Neural crest cell (in vitro differentiated cells): ENCODE data around the gene NYAP2. TPM values are rescaled to one million over a fixed set of nuclear protein-coding genes. Genes with fewer than 3 reads are reported as not detected.

ENCODE experiments used
- DNase-seq: peaks from one replicate; pipeline ENCODE4 v3.0.0; 2021; ENCODE audit warnings: low read depth, mixed read lengths, low spot score
- H3K27ac Mint-ChIP-seq: one replicate; pipeline ENCODE4 v1.8.0; 2021; ENCODE audit warnings: mild to moderate bottlenecking, mixed read lengths; ENCODE audit not compliant: unreplicated experiment
- H3K27me3 Mint-ChIP-seq: 2 replicates; pipeline ENCODE4 v1.8.0; 2021; ENCODE audit warnings: low read depth, mild to moderate bottlenecking, mixed read lengths
- H3K36me3 Mint-ChIP-seq: 2 replicates; pipeline ENCODE4 v1.8.0; 2021; ENCODE audit warnings: low read depth, mild to moderate bottlenecking, mixed read lengths
- H3K4me1 Mint-ChIP-seq: 2 replicates; pipeline ENCODE4 v1.8.0; 2021; ENCODE audit warnings: mixed read lengths
- H3K4me3 Mint-ChIP-seq: one replicate; pipeline ENCODE4 v1.8.0; 2021; ENCODE audit warnings: mild to moderate bottlenecking, mixed read lengths
- H3K9me3 Mint-ChIP-seq: 2 replicates; pipeline ENCODE4 v1.8.0; 2021; ENCODE audit warnings: mixed read lengths
- CTCF ChIP-seq: fragments of 200-600 bp; sonication (generic); conservative IDR thresholded peaks from 2 replicates; pipeline ENCODE4 v1.5.0; 2021; ENCODE audit warnings: antibody characterized with exemption, mild to moderate bottlenecking
- total RNA-seq: library from RNA; stranded (reverse); gene quantifications from 2 replicates; pipeline ENCODE4 v1.2.1, GENCODE V29; 2021

NYAP2 gene
- total RNA-seq, 1 donor from 2014 or later: 0.35 TPM

- no peak for DNase-seq
- H3K9me3 Mint-ChIP-seq: no peaks in the 10 kb centered on the region
- no peaks in the 10 kb centered on the region for H3K27me3 Mint-ChIP-seq
- H3K4me1 Mint-ChIP-seq: no peaks in the 10 kb centered on the region
- H3K4me3 Mint-ChIP-seq: no peak overlapping the region
- H3K27ac Mint-ChIP-seq: no peak overlapping the region
- no peak for TF ChIP-seq CTCF
- no peaks in the 10 kb centered on the region for H3K36me3 Mint-ChIP-seq
Measured at GRCh38 chr2:225497166-225497565, 97.7 kb downstream of the NYAP2 start.

DNA sequence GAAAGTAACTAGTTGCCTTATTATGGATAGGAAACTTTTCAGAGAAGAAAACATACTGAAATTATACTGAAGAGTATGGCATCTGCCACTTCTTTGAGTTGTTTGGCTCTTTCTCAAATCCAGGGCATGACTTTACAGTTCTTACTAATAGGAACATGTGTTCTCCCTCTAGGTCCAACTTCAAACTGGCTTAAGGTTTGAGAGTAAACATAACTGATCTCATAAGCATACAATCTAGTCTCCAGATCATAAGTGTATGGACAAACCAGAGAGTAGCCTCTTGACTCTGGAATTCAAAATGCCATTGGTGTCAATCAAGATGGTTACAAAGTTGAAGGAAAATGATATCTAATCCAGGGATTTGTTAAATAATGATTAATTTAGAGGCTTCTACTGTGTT lies 101.5 kb downstream of the NYAP2 start:
- TF ChIP-seq CTCF: no peak

DNA sequence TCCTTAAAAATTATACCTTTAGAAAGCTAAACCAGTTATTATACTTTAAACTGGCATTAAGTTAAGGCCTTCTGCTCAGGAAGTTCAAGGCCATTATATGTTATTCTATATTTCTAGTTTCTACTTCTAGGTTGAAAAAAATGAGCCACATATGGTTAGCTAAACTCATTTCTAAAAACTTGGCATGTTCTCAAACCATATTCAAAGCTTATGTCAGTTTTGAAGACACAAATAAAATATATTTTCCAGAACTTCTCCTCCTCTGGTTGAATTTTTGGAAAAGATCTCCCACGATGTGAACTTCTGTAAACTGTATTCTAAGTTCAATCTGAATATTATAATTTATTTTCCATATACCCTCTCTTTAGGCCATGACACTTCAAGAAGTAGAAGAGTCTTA lies 103.5 kb downstream of the NYAP2 start:
- no peaks in the 10 kb centered on the region for H3K4me1 Mint-ChIP-seq
- no peak overlapping the region for H3K4me3 Mint-ChIP-seq
- H3K27ac Mint-ChIP-seq: no peak overlapping the region
- no peak for DNase-seq
- H3K36me3 Mint-ChIP-seq: no peaks in the 10 kb centered on the region
- H3K9me3 Mint-ChIP-seq: no peaks in the 10 kb centered on the region
- no peak for TF ChIP-seq CTCF
- no peaks in the 10 kb centered on the region for H3K27me3 Mint-ChIP-seq

More for the DNA sequence above, 101.5 kb downstream of the NYAP2 start:
- no peaks in the 10 kb centered on the region for H3K27me3 Mint-ChIP-seq
- no peaks in the 10 kb centered on the region for H3K9me3 Mint-ChIP-seq
- DNase-seq: no peak
- H3K36me3 Mint-ChIP-seq: no peaks in the 10 kb centered on the region
- no peak overlapping the region for H3K27ac Mint-ChIP-seq
- no peaks in the 10 kb centered on the region for H3K4me1 Mint-ChIP-seq
- H3K4me3 Mint-ChIP-seq: no peak overlapping the region

DNA sequence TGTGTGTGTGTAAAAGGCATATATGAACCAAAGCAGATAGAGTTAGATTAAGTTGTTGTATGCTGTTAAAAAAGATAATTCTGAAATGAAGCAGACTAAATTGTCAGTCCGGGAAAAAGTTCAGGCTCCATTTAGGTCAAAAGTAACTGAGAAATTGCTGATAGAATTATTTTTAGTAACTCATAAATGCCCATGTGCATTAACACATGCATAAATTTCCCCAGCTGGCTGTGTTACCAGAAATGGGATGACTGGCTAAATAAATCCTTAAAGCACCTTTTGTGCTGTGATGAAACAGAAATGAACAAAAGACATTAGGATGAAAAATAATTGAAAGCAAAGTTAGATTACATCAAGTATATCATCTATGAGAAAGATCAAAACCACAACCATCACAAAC lies 111.3 kb downstream of the NYAP2 start:
- Mint-ChIP-seq H3K4me1 (no peaks in the 10 kb centered on the region), H3K9me3 (no peaks in the 10 kb centered on the region), H3K36me3 (no peaks in the 10 kb centered on the region), H3K4me3 (no peak overlapping the region), H3K27me3 (no peaks in the 10 kb centered on the region), H3K27ac (no peak overlapping the region)
- TF ChIP-seq CTCF: no peak
- DNase-seq: no peak

- no peaks in the 10 kb centered on the region for H3K9me3 Mint-ChIP-seq
- H3K27me3 Mint-ChIP-seq: no peaks in the 10 kb centered on the region
- no peak for DNase-seq
- no peak for TF ChIP-seq CTCF
- no peak overlapping the region for H3K4me3 Mint-ChIP-seq
- no peaks in the 10 kb centered on the region for H3K4me1 Mint-ChIP-seq
- no peaks in the 10 kb centered on the region for H3K36me3 Mint-ChIP-seq
- no peak overlapping the region for H3K27ac Mint-ChIP-seq
Measured at GRCh38 chr2:225512469-225512868, 113.0 kb downstream of the NYAP2 start.
